GM12878 (cell line): ENCODE data around the gene HRH2. TPM values are rescaled to one million over a fixed set of nuclear protein-coding genes. Genes with fewer than 3 reads are reported as not detected.

Experiments
- ATAC-seq: fragments of 200-7000 bp; cut with Tn5 transposase; 3 replicates; pipeline ENCODE4 v1.9.1; 2020; ENCODE audit warnings: mild to moderate bottlenecking, moderate library complexity
- BruUV-seq: library from RNA; stranded (reverse); fragments of 400-500 nt; replicated peaks from 2 replicates; lab custom pipeline; 2021; lab: Mats Ljungman, UMichigan
- CTCF ChIA-PET: fragments of 300-600 bp; sonication (Branson Sonifier 250); formaldehyde crosslinking; extraction: SDS; loops from one replicate; lab custom pipeline; 2021; ENCODE audit warnings: inconsistent platforms; lab: Yijun Ruan, JAX
- POLR2A ChIA-PET: fragments of 350-600 bp; formaldehyde crosslinking; extraction: SDS; loops from one replicate; lab custom pipeline; 2021; ENCODE audit warnings: inconsistent platforms; lab: Charles Lee
- RAD21 ChIA-PET: fragments of 300-600 bp; sonication (Branson Sonifier 250); formaldehyde crosslinking; loops from one replicate; lab custom pipeline; 2023; ENCODE audit warnings: antibody characterized with exemption; ENCODE audit not compliant: unreplicated experiment; lab: Charles Lee
- SMC1A ChIA-PET: fragments of 300-600 bp; sonication (Branson Sonifier 250); formaldehyde crosslinking; loops from one replicate; lab custom pipeline; 2023; ENCODE audit not compliant: unreplicated experiment, uncharacterized antibody; lab: Charles Lee
- DNase-seq: peaks from one replicate; pipeline ENCODE4 v3.0.0-alpha.2; 2011; ENCODE audit warnings: low read depth, low spot score
- FAIRE-seq: peaks from 3 replicates; lab custom pipeline; 2011; peaks lifted over from hg19 to GRCh38; lab: Jason Lieb, UNC
- H2AFZ ChIP-seq: 2 replicates; pipeline ENCODE4 v1.6.0; 2011; ENCODE audit warnings: low read depth, low read length, control low read depth; ENCODE audit not compliant: control insufficient read depth
- H3K27ac ChIP-seq: 2 replicates; pipeline ENCODE4 v1.5.1; 2011; ENCODE audit warnings: control low read depth; ENCODE audit not compliant: control insufficient read depth, insufficient read depth
- H3K27me3 ChIP-seq, 2 experiments: replicated peaks in 1 of 2; 2 replicates each; pipeline versions ENCODE4 v1.6.0 to v1.6.1; 2011; ENCODE audit warnings: low read length in 1 of 2; ENCODE audit not compliant: control insufficient read depth in 2 of 2, insufficient read depth in 2 of 2
- H3K36me3 ChIP-seq, 2 experiments: 2 replicates each; pipeline ENCODE4 v1.5.1; 2011; ENCODE audit warnings: low read length in 1 of 2; ENCODE audit not compliant: control insufficient read depth in 2 of 2, insufficient read depth in 2 of 2
- H3K4me1 ChIP-seq: 2 replicates; pipeline ENCODE4 v1.6.1; 2011; ENCODE audit warnings: mild to moderate bottlenecking, low read length, moderate library complexity, mixed read lengths; ENCODE audit not compliant: control insufficient read depth, insufficient read depth
- H3K4me2 ChIP-seq: 2 replicates; pipeline ENCODE4 v1.6.0; 2011; ENCODE audit warnings: control low read depth; ENCODE audit not compliant: control insufficient read depth, insufficient read depth
- H3K4me3 ChIP-seq: fragments of 200-600 bp; sonication (generic); 2 replicates; pipeline ENCODE4 v1.5.1; 2016
- H3K79me2 ChIP-seq: 2 replicates; pipeline ENCODE4 v1.6.0; 2011; ENCODE audit warnings: low read length; ENCODE audit not compliant: control insufficient read depth, insufficient read depth
- H3K9ac ChIP-seq: 2 replicates; pipeline ENCODE4 v1.8.0; 2011; ENCODE audit warnings: low read length, control low read depth, mixed read lengths; ENCODE audit not compliant: control insufficient read depth, insufficient read depth
- H3K9me3 ChIP-seq: replicated peaks from 3 replicates; pipeline ENCODE4 v1.5.1; 2011; ENCODE audit warnings: mild to moderate bottlenecking, low read length; ENCODE audit not compliant: control insufficient read depth, insufficient read depth
- H4K20me1 ChIP-seq: 2 replicates; pipeline ENCODE4 v1.6.0; 2011; ENCODE audit not compliant: control insufficient read depth, insufficient read depth
- CHD2 ChIP-seq: IDR thresholded peaks from 2 replicates; pipeline ENCODE4 v1.6.1; 2011; ENCODE audit warnings: low read depth, low read length, improper control_type of control experiment, borderline replicate concordance
- GATAD2B ChIP-seq: fragments of 450-650 bp; conservative IDR thresholded peaks from 2 replicates; pipeline ENCODE4 v1.6.1; 2017; ENCODE audit warnings: low read depth, mild to moderate bottlenecking, moderate library complexity
- KAT2A ChIP-seq: conservative IDR thresholded peaks from 2 replicates; pipeline ENCODE4 v1.6.1; 2011; ENCODE audit warnings: low read depth, low read length; ENCODE audit not compliant: control insufficient read depth
- MTA3 ChIP-seq: IDR thresholded peaks from 2 replicates; pipeline ENCODE4 v1.6.1; 2012; ENCODE audit warnings: low read length, inconsistent platforms, borderline replicate concordance
- RELB ChIP-seq: fragments of 450-650 bp; IDR thresholded peaks from 2 replicates; pipeline ENCODE4 v1.6.1; 2017; ENCODE audit warnings: low read depth, mild to moderate bottlenecking, moderate library complexity
- WGBS: methylation state at CpG from one replicate; pipeline ENCODE4 v1.1.6; 2016; ENCODE audit warnings: low lambda C conversion rate; ENCODE audit not compliant: insufficient replicate concordance, insufficient coverage; ENCODE audit errors: missing lambda C conversion rate; 5-methylcytosine and 5-hydroxymethylcytosine counted together
- in situ Hi-C: fragments of 300-500 bp; cut with MboI; formaldehyde crosslinking; loops from 9 replicates; pipeline ENCODE4 v1.14.3; 2018; ENCODE audit warnings: mixed read lengths
- intact Hi-C: fragments of 100-400 bp; cut with micrococcal nuclease; formaldehyde crosslinking; loops from one replicate; pipeline ENCODE4 v1.14.2; 2022; ENCODE audit not compliant: unreplicated experiment
- polyA plus RNA-seq, 11 experiments: library from polyadenylated mRNA; depleted of rRNA in 4 of 11; unstranded in 6 of 11; stranded (reverse) in 5 of 11; fragments of >200 nt; fragmentation: Nextera tagmentation in 4 of 11; fragmentation: Illumina TruSeq in 1 of 11; extraction: Ambion mirVana in 4 of 11; extraction: Trizol in 1 of 11; gene quantifications; 1 replicate in 1 of 11; 2 replicates in 10 of 11; pipeline versions ENCODE4 v1.2.1 to v1.2.3, GENCODE V29; 2011 to 2016; ENCODE audit warnings: inconsistent platforms in 2 of 11, missing spikeins in 2 of 11, low read depth in 1 of 11
- total RNA-seq, 4 experiments: library from RNA; depleted of rRNA in 3 of 4; stranded (reverse); fragments of >200 nt in 3 of 4; fragmentation: Illumina TruSeq in 1 of 4; extraction: Trizol in 1 of 4; gene quantifications; 2 replicates each; pipeline versions ENCODE4 v1.2.1 to v1.2.3, GENCODE V29; 2013 to 2021

HRH2 gene
- total and polyA plus RNA-seq, 10 of the 15 experiments (the other 5 are each of a cell fraction or from before 2014, with no cell fraction given) = 0.01 to 0.05 (median 0.03) TPM; not detected in 7

GRCh38 chr5:175714479-175715085, 56.7 kb downstream of the HRH2 start:
- RAD21 ChIA-PET = no interaction called here
- intact Hi-C loops = loop anchor here (5.0 kb wide), 1 partner anchor 182 kb away; no protein-coding TSS in a partner anchor

More at GRCh38 chr5:175714479-175715085, 56.7 kb downstream of the HRH2 start:
- H3K4me2 ChIP-seq = no peak overlapping the region
- no peaks in the 10 kb centered on the region for H3K36me3 ChIP-seq
- in situ Hi-C loops = no loop called here
- H3K27me3 ChIP-seq = no peaks in the 10 kb centered on the region
- no TSS peak for BruUV-seq
- DNase-seq (no peak), ATAC-seq (no peak), FAIRE-seq (no peak)
- H3K4me1 ChIP-seq = no peaks in the 10 kb centered on the region
- H3K4me3 ChIP-seq = no peak overlapping the region
- ChIA-PET SMC1A (no interaction called here), POLR2A (no interaction called here), CTCF (no interaction called here)
- no peaks in the 10 kb centered on the region; the same call in 2 of the 3 replicates for H3K9me3 ChIP-seq
- WGBS = 39% methylated on average over 7 of the region's 7 CpGs
- no peaks in the 10 kb centered on the region for H3K79me2 ChIP-seq
- no peak overlapping the region for H3K27ac ChIP-seq
- TF ChIP-seq CHD2 (no peak), MTA3 (no peak), KAT2A (no peak), GATAD2B (no peak), RELB (no peak)
- no peak overlapping the region for H2AFZ ChIP-seq
- H4K20me1 ChIP-seq = no peaks in the 10 kb centered on the region
- H3K9ac ChIP-seq = no peak overlapping the region
